ENCODE results near the gene MEGF11.

DNA sequence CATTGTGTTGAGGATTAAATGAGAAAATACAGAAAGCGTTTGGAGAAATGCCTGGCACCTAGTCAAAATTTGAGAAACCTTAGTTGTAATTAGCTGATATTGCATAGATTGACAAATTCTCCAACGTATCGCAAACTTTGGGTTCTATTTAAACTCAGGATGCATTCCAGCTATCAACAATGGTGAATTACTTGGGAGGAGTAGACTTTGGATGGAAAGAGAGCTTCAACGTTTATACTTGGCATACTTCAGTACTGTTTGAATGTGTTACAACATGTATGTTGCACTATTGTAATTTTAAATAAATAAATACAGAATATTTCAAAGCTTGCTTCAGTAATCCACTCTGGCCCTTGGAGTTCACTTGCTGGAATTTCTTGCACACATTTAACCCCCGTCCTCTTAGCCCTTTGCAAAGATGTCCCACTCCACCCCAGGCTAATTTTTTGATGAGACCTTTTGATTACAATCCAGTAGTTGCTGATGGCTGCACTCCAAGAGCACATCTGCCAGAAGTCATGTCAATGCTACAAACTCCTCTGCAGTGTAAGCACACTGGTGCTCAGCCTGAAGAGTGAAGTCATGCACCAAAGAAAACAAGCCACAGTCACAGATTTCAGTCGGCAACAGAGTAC lies 35.1 kb upstream of the MEGF11 start:
- TF ChIP-seq, protein P1, sequence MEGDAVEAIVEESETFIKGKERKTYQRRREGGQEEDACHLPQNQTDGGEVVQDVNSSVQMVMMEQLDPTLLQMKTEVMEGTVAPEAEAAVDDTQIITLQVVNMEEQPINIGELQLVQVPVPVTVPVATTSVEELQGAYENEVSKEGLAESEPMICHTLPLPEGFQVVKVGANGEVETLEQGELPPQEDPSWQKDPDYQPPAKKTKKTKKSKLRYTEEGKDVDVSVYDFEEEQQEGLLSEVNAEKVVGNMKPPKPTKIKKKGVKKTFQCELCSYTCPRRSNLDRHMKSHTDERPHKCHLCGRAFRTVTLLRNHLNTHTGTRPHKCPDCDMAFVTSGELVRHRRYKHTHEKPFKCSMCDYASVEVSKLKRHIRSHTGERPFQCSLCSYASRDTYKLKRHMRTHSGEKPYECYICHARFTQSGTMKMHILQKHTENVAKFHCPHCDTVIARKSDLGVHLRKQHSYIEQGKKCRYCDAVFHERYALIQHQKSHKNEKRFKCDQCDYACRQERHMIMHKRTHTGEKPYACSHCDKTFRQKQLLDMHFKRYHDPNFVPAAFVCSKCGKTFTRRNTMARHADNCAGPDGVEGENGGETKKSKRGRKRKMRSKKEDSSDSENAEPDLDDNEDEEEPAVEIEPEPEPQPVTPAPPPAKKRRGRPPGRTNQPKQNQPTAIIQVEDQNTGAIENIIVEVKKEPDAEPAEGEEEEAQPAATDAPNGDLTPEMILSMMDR (IDR thresholded peaks at IDR 0.05; ENCODE audit: low read depth, low read length), result no peak
- TF ChIP-seq EZH2phosphoT487 (IDR thresholded peaks at IDR 0.05; ENCODE audit: low read depth), result no peak

Measured in OCI-LY3 (cell line).